Thyroid gland (tissue), 4 donors: ENCODE data around the gene MSN.

Experiments used
- POLR2A ChIP-seq, 2 donors: fragments of 450-650 bp; IDR thresholded peaks; one replicate each; pipeline ENCODE4 v1.6.1; 2017; ENCODE audit warnings: antibody characterized with exemption in 2 of 2, mild to moderate bottlenecking in 2 of 2, moderate library complexity in 1 of 2
- TF ChIP-seq, protein P1 (sequence below), 6 experiments: fragments of 200-600 bp in 3 of 6; fragments of 450-650 bp in 3 of 6; sonication (generic) in 3 of 6; IDR thresholded peaks; one replicate each; pipeline ENCODE4 v1.5.1; 2016 to 2019; ENCODE audit warnings: antibody characterized with exemption in 6 of 6, mild to moderate bottlenecking in 2 of 6, inconsistent platforms in 1 of 6, moderate library complexity in 1 of 6

DNA sequence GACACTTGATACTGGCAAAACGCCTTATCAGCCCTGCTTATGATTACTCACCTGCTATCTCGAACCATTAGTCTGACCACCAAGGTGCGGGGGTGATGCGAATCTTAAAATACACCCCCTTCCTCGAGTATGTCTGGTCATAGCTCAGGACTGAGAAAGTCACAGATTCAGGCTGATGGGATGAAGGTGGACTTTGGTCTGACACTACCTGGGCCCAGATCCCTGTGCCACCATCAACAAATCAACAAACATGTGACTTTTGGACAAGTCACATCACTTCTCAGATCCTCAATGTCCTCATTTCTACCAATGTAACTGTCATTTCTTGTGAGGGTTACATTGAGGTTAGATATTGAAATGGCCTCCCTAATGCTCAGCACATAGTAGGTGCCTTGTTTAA is 9.8 kb upstream of the MSN start:
- TF ChIP-seq, protein P1, sequence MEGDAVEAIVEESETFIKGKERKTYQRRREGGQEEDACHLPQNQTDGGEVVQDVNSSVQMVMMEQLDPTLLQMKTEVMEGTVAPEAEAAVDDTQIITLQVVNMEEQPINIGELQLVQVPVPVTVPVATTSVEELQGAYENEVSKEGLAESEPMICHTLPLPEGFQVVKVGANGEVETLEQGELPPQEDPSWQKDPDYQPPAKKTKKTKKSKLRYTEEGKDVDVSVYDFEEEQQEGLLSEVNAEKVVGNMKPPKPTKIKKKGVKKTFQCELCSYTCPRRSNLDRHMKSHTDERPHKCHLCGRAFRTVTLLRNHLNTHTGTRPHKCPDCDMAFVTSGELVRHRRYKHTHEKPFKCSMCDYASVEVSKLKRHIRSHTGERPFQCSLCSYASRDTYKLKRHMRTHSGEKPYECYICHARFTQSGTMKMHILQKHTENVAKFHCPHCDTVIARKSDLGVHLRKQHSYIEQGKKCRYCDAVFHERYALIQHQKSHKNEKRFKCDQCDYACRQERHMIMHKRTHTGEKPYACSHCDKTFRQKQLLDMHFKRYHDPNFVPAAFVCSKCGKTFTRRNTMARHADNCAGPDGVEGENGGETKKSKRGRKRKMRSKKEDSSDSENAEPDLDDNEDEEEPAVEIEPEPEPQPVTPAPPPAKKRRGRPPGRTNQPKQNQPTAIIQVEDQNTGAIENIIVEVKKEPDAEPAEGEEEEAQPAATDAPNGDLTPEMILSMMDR (IDR thresholded peaks at IDR 0.05), result no peak
- TF ChIP-seq POLR2A (IDR thresholded peaks at IDR 0.05), result no peak
